Activated T-helper 1 cell treated with anti-CD3 and anti-CD28 coated beads, Interleukin-2, amount 50 U/mL, for 16 hours (primary cell): ENCODE data around the gene ADRA2B.
"Not testable (repeated sequence)": the region's sequence is repeated elsewhere in the genome, so short reads cannot be mapped to it uniquely, and the experiment has no call there.

ENCODE experiments used
- DNase-seq, 2 donors: peaks; one replicate each; pipeline ENCODE4 v3.0.0-alpha.2; 2020; ENCODE audit warnings: low read depth in 1 of 2, low spot score in 1 of 2

ADRA2B gene

DNA sequence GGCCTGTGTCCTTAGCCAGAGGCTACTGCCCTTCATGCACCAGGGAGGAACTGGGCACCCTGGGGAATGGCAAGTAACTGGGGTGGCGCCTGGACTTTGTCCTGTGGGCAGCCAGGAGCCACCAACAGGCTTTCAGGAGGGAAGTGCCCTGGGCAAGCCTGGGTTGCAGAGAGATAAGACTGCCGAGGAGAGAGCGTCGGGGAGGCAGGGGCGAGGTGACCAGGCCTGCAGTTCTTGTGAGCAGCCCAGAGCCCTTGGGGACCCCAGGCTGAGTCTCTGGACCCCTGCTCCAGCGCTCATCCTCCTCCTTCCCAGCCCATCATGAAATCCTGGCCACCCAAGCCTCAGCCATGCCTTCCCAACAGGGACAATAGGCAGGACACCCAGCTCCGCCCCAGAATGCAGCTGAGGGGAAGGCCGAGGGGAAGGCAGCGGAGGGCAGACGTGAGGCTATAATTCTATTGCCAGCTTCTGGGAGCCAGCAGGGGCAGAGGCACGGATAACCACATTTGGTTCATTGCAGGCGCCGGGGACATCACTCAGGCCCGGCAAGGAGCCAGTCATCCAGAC is 25.1 kb downstream of the ADRA2B start:
- DNase-seq, result no peak

DNA sequence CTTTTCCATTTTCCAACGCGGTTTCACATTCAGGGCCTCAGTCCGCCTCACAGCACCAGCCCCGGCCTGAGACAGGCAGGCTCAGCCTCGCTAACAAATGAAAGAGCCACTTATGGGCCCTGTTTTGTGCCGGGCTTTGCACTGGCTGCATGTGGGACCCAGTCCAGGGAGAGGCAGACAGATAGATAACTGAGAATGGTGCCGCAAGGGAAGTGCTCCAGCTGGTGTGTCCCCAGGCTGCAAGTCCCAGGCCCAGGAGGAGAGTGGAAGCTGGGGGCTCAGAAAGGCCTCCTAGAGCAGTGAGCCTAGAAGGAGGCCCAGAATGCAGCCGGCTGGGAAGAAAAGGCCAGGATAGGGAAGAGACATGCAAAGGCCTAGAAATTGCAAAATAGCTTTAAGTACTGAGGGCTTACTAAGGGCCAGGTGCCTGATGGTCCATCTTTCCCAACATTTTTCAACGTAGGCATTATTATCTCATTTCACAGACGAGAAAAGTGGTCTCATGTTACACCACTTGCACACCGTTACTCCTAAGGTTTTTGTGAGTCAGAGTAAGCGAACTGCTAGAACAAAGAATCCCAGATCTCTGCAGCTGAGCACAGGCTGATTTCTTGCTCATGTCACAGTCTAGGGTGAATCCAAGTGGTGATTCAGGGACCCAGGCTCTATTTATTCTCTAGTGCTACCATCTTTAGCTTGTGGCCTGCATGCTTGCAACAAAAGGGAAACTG is 26.0 kb downstream of the ADRA2B start:
- DNase-seq, result no peak

DNA sequence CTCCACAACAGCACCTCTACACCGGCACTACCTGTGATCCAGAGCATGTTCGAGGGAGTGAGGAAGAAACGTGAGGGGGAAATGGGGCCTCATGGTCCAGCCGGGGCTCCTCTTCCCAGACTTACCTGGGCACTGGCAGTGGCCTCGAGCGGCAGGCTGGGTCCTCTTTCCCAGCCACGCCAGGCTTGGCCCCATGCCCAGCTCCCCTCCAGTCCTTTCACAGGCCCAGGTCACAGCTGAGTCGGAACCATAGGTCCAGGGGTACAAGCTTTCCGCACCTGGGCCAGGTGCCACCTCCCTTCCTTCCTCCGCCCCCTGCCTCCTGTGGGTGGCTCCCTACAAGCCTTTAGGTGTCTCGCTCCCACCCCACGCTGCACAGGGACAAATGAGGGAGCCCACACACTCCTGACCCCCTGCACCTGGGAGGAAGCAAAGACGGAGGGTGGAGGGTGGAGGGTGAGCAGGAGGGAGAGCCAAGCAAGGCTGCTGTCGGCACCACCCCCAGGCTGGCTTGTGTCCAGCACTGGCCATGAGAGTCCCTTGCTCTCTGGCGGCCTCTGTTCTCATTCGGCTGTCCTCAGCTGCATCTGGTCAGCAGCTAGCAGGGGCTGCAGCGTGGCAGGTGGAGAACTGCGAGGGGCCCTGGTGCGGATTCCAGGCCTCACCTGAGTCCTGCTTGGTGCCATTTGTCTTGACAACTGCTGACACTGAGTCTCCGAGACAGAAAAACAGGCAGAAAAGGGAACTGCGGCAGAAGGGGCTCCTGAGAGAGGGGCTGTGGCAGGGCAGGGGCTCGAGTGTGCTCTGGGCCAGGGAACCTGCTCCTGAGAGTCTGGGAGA is 26.8 kb downstream of the ADRA2B start:
- no peak for DNase-seq

DNA sequence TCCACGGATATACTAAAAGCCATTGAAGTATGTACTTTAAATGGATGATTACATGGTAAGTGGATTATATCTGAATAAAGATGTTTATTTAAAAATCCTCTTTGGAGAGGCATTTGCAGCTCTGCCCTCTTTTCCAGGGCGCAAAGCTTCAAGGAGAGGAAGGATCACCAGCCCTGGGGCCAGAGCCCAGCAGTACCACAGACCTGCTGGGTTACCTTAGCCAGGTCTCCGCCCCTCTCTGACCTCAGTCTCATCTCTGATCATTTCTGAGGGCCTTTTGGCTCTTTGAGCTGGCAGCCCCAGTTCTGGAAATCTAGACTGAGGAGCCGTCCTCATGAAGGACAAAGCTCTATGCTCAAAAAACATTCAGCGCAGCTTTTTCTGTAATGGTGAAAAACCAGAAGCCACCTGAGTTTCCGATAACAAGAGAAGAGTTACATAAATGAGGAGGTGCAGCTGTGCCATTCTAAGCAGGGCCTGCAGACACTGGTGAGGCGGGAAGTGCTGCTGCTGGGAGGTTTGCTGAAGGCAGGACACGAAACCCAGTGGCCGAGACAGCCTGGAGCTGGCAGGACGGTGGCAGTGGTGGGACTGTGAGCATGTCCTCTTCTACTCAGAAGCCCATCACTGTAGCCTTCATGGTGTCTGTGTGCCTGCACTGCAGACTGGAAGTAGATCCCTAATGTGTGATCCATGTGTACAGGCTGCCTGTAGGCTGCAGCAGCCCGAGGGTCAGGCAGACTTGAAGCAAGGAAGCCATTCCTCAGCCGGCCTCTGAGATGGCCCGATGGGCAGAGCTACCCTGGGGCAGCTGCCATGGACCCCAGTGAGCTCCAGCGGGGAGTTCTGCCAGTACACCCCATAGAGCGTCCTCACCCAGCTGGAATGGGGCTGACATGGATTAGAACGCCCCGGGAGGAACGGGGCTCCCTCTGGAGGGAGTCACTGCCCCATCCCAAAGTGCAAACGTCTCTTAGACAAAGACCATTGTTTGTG is 27.7 kb downstream of the ADRA2B start:
- no peak for DNase-seq

DNA sequence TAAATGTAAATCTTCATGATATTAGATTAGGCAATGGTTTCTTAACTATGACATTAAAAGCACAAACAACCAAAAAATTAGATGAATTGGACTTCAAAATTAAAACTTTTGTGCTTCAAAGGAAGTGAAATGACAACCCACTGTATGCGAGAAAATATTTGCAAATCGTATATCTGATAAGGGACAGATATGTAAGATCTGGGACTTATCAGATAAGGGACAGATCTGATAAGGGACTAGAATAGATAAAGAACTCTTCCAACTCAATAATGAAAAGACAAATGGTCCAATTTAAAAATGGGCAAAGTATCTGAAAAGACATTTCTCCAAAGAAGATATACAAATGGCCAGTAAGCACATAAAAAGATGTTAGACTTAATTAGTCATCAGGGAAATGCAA is 29.2 kb downstream of the ADRA2B start:
- DNase-seq, result no peak

DNA sequence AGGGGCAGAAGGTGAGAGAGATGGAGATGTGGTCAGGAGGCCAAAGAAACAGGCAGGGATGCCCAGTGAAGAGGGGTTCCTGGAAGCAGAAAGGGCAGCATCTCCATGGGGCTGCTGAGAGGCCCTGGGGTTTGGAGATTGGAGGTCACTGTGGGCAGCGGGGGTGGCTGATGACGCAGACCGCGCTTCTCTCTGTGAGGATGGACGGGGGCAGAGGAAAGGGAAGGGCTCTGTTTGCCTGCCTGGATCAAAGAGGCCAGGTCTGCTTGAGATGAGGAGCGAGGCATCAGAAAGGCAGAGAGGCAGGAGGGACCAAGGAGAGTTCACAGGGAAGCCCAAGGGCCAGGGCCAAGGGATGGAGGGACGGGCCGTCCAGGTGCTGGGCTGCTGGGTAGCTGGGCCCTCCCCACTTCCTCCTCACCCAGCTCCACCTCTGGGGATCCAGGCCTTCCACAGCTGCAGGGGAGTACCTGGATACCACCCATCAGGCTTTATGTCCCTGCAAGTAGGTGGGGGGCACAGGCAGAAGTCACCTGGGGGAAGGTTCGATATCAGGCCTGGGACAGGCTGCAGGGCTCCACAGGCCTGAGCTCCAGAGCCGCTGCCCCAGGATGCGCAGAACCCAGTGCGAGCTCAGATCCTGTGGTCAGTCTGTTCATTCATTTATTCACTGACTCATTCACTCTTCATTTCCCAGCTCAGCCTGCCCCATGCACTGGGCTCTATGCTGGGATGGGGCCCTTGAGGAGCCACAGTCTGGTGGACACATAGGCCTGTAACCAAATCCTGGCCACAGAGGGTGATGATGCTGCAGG is 30.6 kb downstream of the ADRA2B start:
- no peak for DNase-seq

DNA sequence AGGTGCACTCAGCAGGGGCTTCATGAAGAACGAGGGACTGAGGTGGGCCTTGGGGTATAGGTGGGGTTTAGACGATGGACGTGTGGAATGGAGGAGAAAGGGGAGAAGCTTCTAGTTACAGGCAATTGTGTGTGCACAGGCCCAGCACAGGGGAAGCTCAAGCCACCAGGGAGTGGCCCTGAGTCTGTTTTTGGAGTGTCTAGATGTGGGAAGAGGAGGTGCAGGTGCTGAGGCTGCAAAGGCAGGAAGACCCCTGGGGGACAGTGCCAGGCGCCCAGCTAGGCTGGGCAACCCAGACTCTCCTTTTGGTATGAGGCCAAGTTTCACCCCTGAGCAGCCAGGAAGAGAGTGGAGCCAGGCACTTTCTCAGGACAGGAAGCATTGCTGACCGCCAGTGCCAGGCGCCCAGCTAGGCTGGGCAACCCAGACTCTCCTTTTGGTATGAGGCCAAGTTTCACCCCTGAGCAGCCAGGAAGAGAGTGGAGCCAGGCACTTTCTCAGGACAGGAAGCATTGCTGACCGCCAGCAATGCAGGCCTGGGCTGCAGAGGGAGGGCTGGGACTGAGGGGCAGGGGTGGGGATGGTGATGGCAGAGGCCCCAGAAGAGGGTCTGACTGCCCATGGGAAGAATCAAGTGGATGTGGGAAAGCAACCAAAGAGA is 31.4 kb downstream of the ADRA2B start:
- not testable (repeated sequence) for DNase-seq

DNA sequence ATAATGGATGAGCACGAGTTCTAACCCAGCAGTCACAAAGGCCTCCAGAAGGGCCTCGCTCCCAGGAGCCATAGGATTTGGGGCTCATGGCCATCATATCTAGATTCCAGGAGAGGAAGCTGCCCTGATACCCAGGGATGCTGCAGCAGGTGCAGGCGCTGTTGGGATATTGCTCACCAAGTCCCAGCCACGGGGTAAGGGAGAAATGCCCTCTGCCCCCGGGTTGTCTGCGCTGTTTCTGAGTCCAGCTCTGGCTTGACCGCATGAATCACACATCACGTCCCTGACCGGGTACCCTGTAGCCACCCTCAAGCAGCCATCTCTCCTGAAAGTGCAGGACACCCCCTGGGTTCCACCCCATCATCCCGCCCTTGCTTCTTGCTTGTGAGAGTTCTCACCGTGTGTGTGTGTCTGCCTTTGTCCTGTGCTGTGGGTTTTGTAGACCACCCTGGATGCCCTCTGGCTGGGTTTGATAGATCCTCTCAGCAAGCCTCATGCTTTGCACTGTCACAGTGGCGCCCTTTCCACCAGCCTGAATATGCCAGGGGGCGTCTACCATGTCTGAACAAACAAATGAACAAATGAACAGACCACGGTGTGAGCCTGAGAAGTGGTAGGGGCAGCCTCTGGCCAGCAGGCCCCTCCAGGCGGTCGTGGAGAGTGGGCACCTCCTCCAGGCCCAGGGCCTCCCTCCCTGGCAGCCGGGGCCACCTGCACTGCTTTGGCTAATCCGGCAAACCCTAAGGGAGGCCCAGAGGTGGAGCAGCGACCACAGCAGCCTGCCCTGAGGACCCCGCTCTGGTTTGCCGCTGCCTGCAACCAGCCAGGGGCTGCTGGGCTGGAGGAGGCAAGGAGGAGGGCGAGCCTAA is 32.1 kb downstream of the ADRA2B start:
- no peak for DNase-seq

DNA sequence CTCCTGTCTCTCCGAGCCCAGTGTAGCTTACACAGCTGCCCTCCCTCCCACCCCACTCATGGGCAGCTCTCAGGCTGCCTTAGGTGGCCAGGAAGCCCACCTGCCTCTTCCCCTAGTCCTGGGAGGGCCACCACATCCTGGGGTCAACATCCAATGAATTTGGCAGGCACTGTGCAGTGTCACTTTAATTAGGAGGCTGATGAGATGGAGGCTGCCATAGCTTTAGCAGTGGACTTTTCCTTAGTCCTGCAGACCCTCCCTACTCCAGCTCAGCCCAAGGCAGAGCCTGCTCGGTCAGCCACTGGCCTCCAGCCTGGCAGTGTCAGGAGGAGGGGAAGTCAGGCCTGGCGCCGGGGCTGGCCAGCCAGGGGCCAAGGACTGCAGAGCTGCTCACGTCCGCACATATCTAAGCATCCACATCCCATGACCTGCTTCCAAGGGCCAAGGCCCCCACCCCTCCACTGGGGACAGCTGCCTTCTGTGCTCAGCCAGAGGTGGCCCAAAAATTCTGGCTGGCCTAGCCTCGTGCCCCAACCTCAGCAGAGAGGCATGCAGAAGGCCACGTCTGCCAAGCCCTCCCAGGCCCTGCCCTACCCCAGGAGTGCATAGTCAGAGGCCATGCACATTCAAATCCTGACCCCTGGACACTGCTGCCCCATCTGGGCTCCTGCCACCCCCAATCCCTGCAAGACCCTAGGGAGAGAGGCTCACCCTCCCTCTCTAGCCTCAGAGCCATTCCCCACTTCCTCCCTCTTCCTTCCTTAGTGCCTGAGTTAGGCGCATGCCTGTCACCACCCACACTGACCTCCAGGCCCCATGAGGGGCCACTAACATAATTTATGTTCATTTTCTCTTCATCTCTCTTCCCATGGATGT is 33.1 kb downstream of the ADRA2B start:
- no peak for DNase-seq

DNA sequence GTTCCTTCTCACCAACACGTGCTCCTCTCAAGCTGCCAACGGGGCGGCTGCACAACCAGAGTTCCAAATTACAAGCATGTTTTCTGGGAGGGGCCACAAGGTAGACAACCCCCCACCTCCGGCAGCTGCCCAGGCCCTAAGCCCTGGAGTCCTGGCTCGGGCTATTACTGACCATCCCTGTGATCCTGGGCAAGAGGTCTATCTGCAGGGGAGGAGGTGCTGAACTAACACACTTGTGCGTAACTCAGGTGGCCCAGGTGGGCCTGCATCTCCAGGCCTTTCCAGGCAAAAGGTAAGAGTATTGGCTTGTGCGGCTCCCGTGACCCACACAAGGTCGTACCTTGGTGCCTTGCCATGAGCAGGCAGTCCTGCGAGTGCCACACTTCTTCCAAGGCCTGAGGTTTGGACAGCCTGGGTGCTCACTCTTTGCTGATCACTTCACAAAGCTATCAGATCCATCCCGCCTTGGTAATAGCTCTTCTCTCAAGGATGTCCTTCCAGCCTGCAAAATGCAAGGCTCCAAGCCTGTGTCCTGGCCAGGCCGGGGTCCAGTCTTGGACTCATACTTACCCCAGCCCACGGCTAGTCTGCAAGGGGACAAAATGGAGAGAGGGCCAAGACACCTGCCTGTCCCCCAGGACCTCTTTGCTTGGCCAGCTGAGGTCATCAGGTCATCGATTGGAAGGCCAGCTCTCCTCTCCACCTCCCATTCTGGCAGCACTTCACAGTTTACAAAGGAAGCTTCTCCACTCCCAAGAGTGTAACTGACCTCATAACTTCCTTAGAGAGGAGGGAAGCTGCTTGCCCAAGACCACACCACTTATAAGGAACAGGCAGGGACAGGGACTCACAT is 33.9 kb downstream of the ADRA2B start:
- no peak for DNase-seq

DNA sequence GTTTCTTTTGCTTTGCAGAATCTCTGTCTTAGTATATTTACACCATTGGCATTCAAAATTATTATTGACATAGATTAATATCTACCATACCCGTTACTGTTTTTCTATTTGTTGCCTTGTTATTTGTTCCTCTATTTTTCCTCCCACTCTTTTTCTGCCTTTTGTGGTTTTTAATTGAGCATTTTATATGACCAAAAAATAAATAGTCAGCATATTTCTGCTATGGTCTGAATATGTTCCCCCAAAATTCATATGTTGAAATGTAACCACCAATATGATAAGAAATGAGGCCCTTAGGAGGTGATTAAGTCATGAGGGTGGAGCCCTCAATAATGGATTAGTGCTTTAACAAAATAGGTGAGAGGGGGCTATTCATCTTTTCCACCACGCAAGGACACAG is 35.3 kb downstream of the ADRA2B start:
- DNase-seq, result no peak

DNA sequence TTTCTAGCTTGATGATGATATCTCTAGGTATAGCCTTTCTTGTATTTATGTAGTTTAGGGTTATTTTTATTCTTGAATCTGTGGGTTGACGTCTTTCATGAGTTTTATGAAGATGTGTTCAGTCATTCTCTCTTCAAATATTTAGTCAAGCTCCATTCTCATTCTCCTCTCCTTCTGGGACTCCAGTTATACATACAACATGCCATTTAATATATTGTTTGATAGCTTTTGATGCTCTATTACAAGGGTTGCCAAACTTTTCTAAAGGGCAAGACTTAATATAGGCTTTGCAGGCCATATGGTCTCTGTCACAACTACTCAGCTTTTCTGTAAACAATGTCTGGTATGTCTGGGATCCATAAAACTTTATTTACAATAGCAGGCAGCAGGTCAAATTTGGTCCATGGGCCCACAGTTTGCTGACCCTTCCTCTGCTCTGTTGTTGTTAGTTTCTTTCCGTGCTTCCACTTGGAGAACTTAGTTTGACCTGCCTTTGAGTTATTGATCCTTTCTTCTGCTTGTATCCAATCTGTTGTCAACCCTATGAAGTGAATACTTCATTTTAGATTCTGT is 41.1 kb downstream of the ADRA2B start:
- no peak for DNase-seq

DNA sequence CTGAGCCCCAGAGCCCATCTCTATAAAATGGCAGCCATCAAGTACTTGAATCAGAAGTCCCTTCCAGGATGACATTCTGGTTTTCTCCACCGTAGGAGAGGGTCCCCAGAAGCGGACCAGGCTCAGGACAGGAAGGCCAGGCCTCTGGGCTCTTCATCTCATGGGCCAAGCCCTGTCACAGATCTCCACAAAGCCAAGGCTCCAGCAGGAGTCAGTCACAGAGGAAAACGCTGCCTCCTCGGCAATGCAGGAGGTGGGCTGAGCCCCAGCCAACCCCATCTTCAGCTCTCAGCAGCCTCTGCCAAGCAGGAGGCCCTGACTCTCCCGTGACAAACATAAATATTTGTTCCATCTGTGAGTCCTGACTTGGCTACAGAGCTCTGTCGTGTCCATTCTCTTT is 42.2 kb downstream of the ADRA2B start:
- DNase-seq, result no peak

DNA sequence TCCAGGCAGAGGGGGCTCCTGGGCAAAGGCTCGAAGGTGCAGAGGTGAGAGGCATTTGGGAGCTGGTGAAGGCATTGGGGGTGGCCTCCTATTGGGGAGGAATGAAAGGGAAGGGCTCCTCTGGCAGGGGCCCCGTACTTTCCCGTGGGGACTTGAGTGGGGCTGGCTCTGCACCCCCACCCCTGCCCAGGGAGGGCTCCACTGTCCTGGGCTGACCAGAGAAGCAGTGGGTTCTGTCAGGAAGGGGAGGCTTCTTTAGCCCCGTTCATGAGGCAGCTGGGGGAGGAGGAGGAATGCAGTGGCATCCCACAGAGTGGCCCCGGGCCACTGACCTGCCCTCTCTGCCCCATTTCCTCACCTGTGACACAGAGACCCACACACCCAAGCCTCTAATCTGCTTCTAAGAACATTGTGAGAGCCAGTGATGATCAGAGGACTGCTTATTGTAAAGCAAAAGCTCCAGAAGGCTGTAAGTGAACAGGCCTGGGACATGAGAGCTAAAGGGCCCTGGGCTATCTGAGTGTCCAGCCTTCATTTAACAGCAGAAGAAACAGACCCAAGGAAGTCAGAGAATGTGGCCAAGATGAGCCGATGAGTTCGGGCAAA is 43.1 kb downstream of the ADRA2B start:
- DNase-seq, result no peak

DNA sequence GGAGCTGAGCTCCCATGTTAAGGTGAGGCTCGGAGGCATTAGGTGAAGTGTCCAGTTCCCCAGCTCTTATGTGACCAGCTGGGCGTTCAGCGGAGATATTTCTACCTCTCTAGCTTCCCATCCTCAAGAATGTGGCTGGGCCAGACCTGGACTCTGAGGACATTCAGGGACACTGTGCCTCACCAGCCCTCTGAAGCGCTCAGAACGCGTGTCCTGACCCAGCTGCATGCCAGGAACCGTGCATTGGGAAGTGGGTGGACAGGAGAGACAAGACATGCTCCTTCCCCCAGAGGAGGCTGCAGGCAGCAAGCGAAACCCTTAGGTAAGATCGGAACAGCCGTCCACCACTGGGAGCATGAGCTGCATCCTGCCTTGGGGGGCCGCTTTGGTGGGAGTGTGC is 43.6 kb downstream of the ADRA2B start:
- no peak for DNase-seq

DNA sequence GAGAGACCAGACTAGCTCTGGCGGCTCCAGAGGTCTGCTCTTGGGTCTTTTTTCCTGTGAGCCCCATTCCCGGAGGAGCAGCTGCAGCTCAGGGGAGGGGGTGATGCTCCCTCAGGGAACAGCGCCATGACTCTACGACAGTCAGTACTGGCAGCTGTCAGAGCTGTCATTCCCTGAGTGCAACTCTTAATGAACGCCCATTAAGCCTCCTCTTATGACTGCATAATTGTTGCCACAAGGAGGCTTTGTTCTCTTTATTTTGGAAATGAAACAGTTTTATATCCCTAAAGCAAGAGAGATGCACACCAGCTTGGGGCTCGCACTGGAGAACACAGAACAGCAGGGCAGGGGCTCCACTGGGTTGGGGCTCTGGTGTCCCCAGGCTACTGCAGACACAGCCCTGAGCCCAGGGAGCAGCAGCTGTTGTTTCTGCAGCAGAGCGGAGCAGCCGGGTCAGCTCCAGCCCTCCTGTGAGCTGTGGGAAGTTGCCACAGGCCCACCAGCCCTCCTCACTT is 44.3 kb downstream of the ADRA2B start:
- not testable (repeated sequence) for DNase-seq
